Brain pericyte (primary cell): ENCODE measurements around the gene NDUFAF3.

Experiments used
- DNase-seq: peaks from one replicate; pipeline ENCODE4 v3.0.0-alpha.2; 2012; ENCODE audit warnings: low read depth, low spot score

NDUFAF3 gene

DNA sequence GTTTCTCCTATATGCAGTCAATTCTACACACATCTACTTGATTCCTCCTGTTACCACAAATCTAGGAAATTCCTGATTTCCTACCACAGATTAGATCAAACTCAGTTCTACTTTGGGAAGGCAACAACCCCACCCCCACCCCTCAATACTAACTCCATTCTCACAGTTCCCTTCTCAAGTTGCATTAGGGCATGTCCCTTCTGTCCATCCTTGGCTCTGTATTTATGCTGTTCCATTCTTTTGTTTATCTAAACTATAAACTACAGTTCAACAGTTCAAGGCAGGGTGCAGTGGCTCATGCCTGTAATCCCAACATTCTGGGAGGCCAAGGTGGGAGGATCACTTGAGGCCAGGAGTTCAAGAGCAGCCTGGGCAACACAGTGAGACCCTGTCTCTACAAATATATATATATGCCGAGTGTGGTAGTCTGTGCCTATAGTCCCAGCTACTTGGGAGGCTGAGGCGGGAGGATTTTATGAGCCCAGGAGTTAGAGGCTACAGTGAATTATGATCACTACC is 32.5 kb downstream of the NDUFAF3 start:
- DNase-seq = no peak

DNA sequence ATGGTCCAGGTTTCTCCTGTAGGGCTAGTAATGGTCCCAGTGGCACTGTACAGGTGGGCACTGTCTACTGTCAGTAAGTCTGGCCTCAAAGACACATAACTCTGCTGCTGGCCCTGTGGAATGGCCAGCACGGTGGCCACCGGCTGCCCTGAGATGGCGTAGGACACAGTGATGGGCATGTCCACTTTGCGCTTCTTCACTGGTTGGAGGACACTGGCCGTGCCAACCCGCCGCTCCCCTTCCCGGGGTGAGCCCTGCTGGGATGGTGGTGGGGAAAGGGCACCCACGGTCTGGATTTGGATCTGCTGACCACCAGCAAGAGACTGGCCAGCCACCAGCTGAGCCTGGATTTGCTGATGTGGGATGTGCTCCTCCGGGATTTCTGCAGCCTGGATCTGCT is 35.3 kb downstream of the NDUFAF3 start:
- no peak for DNase-seq

DNA sequence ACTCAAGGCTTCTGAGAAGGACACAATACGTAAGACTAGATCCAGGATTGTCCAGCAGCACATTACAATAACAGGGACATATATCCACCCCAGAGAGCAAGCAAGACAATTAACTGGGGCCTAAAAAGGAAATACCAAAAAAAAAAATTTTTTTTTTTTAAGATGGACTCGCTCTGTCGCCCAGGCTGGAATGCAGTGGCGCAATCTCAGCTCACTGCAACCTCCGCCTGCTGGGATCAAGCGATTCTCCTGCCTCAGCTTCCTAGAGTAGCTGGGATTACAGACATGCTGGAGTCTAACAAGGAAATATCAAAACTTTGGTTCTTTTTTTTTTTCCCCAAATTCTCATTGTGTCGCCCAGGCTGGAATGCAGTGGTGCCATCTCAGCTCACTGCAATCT is 36.1 kb downstream of the NDUFAF3 start:
- no peak for DNase-seq
